Measurements from ENCODE around the gene SIRT4. TPM values are rescaled to one million over a fixed set of nuclear protein-coding genes. Genes with fewer than 3 reads are reported as not detected.

The SIRT4 gene
- total and polyA plus RNA-seq, 2 of the 13 experiments (the other 11 are each of a cell fraction or from before 2014, with no cell fraction given) = 3.4 to 5.8 TPM

DNA sequence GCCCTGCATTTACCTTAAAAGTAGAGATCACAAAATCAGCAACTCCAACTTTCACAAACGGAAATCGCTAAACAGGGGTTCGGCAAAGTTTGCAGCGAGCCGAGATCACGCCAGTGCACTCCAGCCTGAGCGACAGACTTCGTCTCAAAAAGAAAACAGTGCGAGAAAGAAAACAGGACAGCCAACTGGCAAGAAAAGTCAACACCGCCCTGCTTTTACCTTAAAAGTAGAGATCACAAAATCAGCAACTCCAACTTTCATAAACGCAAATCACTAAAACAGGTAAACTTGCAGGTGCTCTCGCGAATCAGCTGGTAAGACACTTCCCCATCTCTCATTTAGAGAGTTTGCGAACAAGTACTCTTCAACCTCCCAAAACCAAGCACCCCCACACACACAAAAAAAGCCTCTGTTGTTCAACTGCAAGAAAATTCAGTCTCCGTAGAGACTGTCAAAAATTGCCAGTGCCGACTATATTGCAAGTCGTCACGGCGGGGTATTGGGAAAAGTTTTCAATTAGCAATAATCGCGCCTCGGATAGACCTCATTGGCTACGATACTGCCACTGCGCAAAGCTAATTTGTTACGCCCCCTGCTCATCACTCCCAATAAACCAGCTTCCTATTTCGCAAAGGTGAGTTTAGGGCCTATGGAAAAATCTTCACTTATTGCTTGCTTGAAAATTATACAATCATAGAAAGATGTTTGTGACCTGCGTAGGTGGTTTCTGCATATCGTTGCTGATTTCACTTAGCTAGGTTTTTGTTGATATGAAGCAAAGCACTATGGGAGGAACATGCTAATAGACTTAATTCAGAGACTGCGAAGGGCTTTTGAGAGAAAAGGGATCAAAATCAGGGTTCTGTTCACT, 9.2 kb upstream of the SIRT4 start, which contains the start of gene RNU4-1 (continued):
- 0 out of 2 replicates have a peak, but pooled peaks have one; percentile 76 for TF ChIP-seq ZFP82 (CRISPR knock-in tag; IDR thresholded peaks at IDR 0.05; ENCODE audit: borderline replicate concordance)
- no peak for TF ChIP-seq MEIS1 (CRISPR knock-in tag; IDR thresholded peaks at IDR 0.05; ENCODE audit: borderline replicate concordance)
- TF ChIP-seq ZFP36L2 (CRISPR knock-in tag; IDR thresholded peaks at IDR 0.05) = 0 out of 2 replicates have a peak, but pooled peaks have one; percentile 30
- no peak for TF ChIP-seq ZNF225 (CRISPR knock-in tag; IDR thresholded peaks at IDR 0.05)
- TF ChIP-seq TCF7 (IDR thresholded peaks at IDR 0.05; ENCODE audit: low read depth) = no peak
- TF ChIP-seq ZSCAN20 (CRISPR knock-in tag; IDR thresholded peaks at IDR 0.05; ENCODE audit: borderline replicate concordance) = no peak
- TF ChIP-seq, protein P1, sequence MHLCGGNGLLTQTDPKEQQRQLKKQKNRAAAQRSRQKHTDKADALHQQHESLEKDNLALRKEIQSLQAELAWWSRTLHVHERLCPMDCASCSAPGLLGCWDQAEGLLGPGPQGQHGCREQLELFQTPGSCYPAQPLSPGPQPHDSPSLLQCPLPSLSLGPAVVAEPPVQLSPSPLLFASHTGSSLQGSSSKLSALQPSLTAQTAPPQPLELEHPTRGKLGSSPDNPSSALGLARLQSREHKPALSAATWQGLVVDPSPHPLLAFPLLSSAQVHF (CRISPR knock-in tag; IDR thresholded peaks at IDR 0.05) = peak; percentile 72; the same call in 1 of the 2 replicates
- no peak; the same call in 1 of the 2 replicates for TF ChIP-seq HNF4A (CRISPR knock-in tag; IDR thresholded peaks at IDR 0.05)
- TF ChIP-seq TSC22D2 (CRISPR knock-in tag; IDR thresholded peaks at IDR 0.05; ENCODE audit: borderline replicate concordance) = no peak
- TF ChIP-seq, protein P2, sequence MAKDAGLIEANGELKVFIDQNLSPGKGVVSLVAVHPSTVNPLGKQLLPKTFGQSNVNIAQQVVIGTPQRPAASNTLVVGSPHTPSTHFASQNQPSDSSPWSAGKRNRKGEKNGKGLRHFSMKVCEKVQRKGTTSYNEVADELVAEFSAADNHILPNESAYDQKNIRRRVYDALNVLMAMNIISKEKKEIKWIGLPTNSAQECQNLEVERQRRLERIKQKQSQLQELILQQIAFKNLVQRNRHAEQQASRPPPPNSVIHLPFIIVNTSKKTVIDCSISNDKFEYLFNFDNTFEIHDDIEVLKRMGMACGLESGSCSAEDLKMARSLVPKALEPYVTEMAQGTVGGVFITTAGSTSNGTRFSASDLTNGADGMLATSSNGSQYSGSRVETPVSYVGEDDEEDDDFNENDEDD (CRISPR knock-in tag; IDR thresholded peaks at IDR 0.05; ENCODE audit: borderline replicate concordance) = peak; percentile 44; the same call in 1 of the 2 replicates
- TF ChIP-seq DNMT3B (CRISPR knock-in tag; conservative IDR thresholded peaks at IDR 0.05) = no peak; the same call in 1 of the 2 replicates
- no peak for TF ChIP-seq ISX (CRISPR knock-in tag; conservative IDR thresholded peaks at IDR 0.05)
- TF ChIP-seq ZNF335 (CRISPR knock-in tag; IDR thresholded peaks at IDR 0.05) = no peak
- TF ChIP-seq DR1 (CRISPR knock-in tag; IDR thresholded peaks at IDR 0.05) = peak; percentile 98
- TF ChIP-seq ZNF17 (CRISPR knock-in tag; IDR thresholded peaks at IDR 0.05) = no peak
- peak; percentile 41 for TF ChIP-seq RARA (CRISPR knock-in tag; IDR thresholded peaks at IDR 0.05)
- TF ChIP-seq TBX2 (CRISPR knock-in tag; IDR thresholded peaks at IDR 0.05; ENCODE audit: borderline replicate concordance) = peak; percentile 80; the same call in 1 of the 2 replicates
- peak; percentile 85 for TF ChIP-seq SAP130 (CRISPR knock-in tag; IDR thresholded peaks at IDR 0.05; ENCODE audit: low read depth)
- 0 out of 2 replicates have a peak, but pooled peaks have one; percentile 86 for TF ChIP-seq ETV6 (CRISPR knock-in tag; conservative IDR thresholded peaks at IDR 0.05)
- TF ChIP-seq, protein P3, sequence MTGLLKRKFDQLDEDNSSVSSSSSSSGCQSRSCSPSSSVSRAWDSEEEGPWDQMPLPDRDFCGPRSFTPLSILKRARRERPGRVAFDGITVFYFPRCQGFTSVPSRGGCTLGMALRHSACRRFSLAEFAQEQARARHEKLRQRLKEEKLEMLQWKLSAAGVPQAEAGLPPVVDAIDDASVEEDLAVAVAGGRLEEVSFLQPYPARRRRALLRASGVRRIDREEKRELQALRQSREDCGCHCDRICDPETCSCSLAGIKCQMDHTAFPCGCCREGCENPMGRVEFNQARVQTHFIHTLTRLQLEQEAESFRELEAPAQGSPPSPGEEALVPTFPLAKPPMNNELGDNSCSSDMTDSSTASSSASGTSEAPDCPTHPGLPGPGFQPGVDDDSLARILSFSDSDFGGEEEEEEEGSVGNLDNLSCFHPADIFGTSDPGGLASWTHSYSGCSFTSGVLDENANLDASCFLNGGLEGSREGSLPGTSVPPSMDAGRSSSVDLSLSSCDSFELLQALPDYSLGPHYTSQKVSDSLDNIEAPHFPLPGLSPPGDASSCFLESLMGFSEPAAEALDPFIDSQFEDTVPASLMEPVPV (CRISPR knock-in tag; IDR thresholded peaks at IDR 0.05) = peak; percentile 44; the same call in 1 of the 2 replicates
- 0 out of 2 replicates have a peak, but pooled peaks have one; percentile 54 for TF ChIP-seq ZNF256 (CRISPR knock-in tag; conservative IDR thresholded peaks at IDR 0.05)
- TF ChIP-seq HNF4G (IDR thresholded peaks at IDR 0.05; ENCODE audit: borderline replicate concordance, low read depth, low read length) = peak; percentile 37; the same call in 1 of the 2 replicates
- TF ChIP-seq HNF4G (CRISPR knock-in tag; IDR thresholded peaks at IDR 0.05; ENCODE audit: borderline replicate concordance, low read depth) = no peak
- no peak for TF ChIP-seq RBAK (CRISPR knock-in tag; IDR thresholded peaks at IDR 0.05)
- no peak for TF ChIP-seq ZBTB42 (CRISPR knock-in tag; IDR thresholded peaks at IDR 0.05)
- TF ChIP-seq, protein P4, sequence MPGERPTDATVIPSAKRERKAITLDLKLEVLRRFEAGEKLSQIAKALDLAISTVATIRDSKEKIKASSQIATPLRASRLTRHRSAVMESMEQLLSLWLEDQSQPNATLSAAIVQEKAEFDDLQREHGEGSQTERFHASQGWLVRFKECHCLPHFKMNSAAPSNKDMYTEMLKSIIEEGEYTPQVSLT (CRISPR knock-in tag; IDR thresholded peaks at IDR 0.05; ENCODE audit: borderline replicate concordance, low read depth) = no peak

All from HepG2 (cell line).